ENCODE data around the gene ASH1L.
A peak's percentile ranks its signal among the peaks of the same experiment; 100 is the strongest.
"Not testable (repeated sequence)": the region's sequence is repeated elsewhere in the genome, so short reads cannot be mapped to it uniquely, and the experiment has no call there.

Gene ASH1L

DNA sequence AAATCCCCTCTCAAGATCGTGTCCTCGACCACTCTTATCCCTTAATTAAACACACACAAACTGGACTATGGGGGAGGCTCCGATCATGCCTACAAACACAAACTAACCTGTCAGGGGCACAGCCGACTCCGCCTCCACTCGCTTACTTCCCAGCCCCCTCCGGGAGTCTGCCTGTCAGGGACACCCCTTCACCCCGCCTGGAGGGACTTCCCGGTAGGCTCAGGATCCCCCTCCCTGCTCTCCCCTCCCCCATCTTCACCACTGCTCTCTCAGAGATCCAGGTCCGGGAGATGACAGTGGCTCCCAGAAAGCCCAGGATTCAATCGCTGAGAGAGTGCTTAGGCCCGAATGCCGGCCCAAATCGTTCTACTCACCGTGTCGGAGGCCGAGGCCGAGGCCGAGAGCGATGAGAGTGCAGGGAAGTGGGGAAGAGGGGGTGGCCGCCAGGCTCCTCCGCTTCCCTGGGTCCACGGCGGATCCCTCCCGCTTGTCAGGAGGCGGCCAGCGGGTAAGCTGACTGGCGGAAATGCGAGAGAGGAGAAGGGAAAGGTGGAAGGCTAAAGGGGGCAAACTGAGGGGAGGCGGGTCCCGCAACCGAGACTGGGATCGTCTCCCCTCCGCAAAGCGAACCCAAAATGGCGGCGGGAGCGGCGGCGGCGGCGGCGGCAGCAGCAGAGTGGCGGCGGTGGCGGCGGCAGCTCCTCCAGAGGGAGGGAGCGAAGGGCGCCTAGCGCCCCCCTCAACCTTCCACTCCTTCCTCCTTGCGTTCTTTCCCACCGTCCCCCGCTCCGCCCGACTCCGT lies 623 bp downstream of the ASH1L start:
- peak; percentile 57 for DNase-seq

GRCh38 chr1:155555915-155556314 lies 6.7 kb downstream of the ASH1L start:
- DNase-seq, result no peak

GRCh38 chr1:155553349-155553748 lies 9.3 kb downstream of the ASH1L start:
- DNase-seq, result no peak

GRCh38 chr1:155548706-155549105 lies 13.9 kb downstream of the ASH1L start:
- DNase-seq, result no peak

- no peak for DNase-seq
Observed at GRCh38 chr1:155540000-155540874, 22.4 kb downstream of the ASH1L start.

DNA sequence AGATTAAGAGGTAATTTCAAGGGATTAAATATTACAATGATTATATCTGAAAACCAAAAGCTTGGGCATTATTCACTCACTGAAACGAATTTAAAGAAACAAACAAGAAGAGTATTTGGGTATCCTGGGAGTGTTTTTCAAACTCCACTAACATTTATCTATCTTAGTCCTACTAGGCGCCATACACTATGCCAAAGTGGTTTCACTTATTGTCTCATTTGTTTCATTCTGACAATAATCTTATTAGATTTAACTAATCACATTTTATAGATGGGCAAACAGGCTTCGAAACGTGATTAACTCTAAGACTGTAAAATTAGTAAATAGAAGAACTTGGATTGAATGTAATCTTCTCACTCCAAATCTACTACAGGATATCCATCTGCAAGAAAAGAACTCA lies 25.4 kb downstream of the ASH1L start:
- no peak for DNase-seq

GRCh38 chr1:155531624-155532023 lies 31.0 kb downstream of the ASH1L start:
- DNase-seq, result no peak

GRCh38 chr1:155529929-155530328 lies 32.7 kb downstream of the ASH1L start:
- no peak for DNase-seq

- DNase-seq, result no peak
Observed at GRCh38 chr1:155529109-155529508, 33.5 kb downstream of the ASH1L start.

DNA sequence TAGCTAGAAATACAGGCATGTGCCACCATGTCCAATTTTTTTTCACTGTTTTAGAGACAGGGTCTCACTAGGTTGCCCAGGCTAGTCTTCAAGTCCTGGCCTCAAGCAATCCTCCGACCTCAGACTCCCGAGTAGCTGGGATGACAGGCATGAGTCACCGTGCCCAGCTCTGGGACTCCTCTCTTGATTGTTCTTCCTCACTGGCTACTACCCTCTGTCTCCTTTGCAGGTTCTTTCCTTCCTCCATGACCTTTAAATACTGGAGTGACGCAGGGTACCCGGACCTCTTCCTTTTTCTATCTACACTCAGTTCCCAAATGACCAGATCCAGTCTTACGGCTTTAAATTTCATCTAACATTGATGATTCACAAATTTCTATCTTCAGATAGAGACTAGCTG lies 34.9 kb downstream of the ASH1L start:
- DNase-seq, result no peak

DNA sequence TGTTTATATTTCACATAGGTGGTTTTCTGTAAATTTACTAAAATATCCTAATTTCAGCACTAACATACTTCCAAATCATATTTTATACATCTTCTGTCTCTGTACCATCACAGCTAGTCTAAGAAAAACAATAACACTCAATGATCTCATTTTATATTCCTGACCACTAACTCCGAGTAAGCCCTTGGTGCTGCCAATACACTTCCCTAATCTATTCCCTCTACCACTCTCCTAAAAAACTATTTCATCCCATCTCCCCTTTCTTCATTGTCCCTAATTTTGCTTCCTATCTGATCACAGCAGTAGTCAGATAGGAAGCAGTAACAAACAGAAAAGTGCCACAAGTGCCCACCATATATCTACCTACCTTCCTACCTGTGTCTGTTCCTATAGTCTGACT lies 36.2 kb downstream of the ASH1L start:
- no peak for DNase-seq

DNA sequence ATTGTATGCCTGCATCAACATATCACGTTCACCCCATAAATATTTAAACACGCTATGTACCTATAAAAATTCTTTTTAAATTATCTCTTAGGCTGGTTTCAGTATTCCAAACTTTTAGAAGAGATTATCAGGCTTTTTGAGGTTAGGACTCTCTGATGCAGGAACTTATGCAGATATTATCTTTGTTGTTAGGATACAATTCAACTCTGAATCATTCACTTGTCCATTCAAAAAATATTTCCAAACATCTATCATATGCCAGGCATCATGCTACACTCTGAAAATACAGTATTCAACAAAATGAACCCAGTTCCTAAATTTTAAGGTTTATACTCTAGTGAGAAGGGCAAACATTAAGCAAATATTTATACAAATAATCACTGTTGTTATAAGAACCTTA lies 40.5 kb downstream of the ASH1L start:
- DNase-seq, result no peak

DNA sequence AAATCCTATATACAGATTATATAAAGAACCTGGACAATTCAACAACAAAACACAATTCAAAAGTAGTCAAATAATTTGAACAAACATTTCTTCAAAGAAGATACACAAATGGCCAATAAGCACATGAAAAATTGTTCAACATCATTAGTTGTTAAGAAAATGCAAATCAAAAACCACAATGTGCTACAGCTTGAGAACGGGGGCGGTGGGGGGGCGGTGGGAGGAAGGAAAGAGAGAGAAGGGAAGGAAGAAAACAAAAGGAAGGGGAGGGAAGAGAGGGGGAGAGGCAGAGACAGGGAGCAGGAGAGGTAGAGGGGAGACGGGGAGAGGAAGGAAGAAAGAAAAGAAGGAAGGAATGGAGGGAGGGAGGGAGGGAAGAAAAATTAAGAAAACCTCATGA lies 44.1 kb downstream of the ASH1L start:
- no peak for DNase-seq

- DNase-seq, result no peak
Observed at GRCh38 chr1:155514582-155515187, 47.9 kb downstream of the ASH1L start.

GRCh38 chr1:155513300-155513916 lies 49.2 kb downstream of the ASH1L start:
- no peak for DNase-seq

- not testable (repeated sequence) for DNase-seq
Observed at GRCh38 chr1:155511385-155511784, 51.2 kb downstream of the ASH1L start.

- no peak for DNase-seq
Observed at GRCh38 chr1:155509064-155509463, 53.5 kb downstream of the ASH1L start.

- no peak for DNase-seq
Observed at GRCh38 chr1:155507945-155508344, 54.7 kb downstream of the ASH1L start.

GRCh38 chr1:155505963-155506362 lies 56.6 kb downstream of the ASH1L start:
- not testable (repeated sequence) for DNase-seq

GRCh38 chr1:155504207-155504606 lies 58.4 kb downstream of the ASH1L start:
- DNase-seq, result no peak

- no peak for DNase-seq
Observed at GRCh38 chr1:155499953-155500639, 62.5 kb downstream of the ASH1L start.

DNA sequence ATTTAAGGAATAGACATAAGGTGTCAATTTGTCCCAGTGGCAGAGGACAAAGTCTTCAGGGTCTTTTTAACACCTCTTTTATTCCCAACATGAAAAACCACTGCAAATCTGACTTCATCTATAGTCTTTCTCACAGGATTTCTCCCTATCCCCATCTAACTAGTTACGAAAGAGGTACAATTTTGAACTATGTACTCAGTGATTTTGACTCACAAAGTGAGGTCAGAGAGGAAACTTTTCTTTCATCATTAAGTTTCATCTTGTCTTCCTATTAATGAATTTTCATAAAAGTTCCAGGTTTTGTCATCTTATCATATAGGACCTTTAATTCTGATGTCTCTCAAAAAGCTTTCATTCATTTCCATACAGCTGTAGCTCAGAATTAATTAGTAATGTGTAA lies 63.3 kb downstream of the ASH1L start:
- DNase-seq, result no peak
